SK-N-SH (cell line): ENCODE results near the gene TMEM131.

Experiments used
- CTCF ChIP-seq: fragments of 200-600 bp; sonication (generic); IDR thresholded peaks from 2 replicates; pipeline ENCODE4 v1.6.1; 2017; ENCODE audit warnings: antibody characterized with exemption, mild to moderate bottlenecking, moderate library complexity
- ELF1 ChIP-seq: IDR thresholded peaks from 2 replicates; pipeline ENCODE4 v1.4.0; 2012
- POLR2AphosphoS5 ChIP-seq: IDR thresholded peaks from 2 replicates; pipeline ENCODE4 v1.6.1; 2012; ENCODE audit warnings: low read depth, low read length
- TAF1 ChIP-seq: IDR thresholded peaks from 2 replicates; pipeline ENCODE4 v1.6.1; 2012; ENCODE audit warnings: low read depth, mild to moderate bottlenecking, low read length, moderate library complexity, borderline replicate concordance
- TEAD4 ChIP-seq: IDR thresholded peaks from 2 replicates; pipeline ENCODE4 v1.4.0; 2012; ENCODE audit warnings: mild to moderate bottlenecking, borderline replicate concordance; ENCODE audit not compliant: insufficient read depth
- USF2 ChIP-seq: fragments of 150-350 bp; IDR thresholded peaks from 2 replicates; pipeline ENCODE4 v1.6.1; 2017; ENCODE audit warnings: antibody characterized with exemption, low read length, low read depth, borderline replicate concordance
- TF ChIP-seq, protein P1 (sequence below): fragments of 150-350 bp; IDR thresholded peaks from 2 replicates; pipeline ENCODE4 v1.6.1; 2016; ENCODE audit warnings: mild to moderate bottlenecking, low read depth, low read length
- TF ChIP-seq, protein P2 (sequence below): IDR thresholded peaks from 2 replicates; pipeline ENCODE4 v1.4.0; 2012; ENCODE audit warnings: low read depth, borderline replicate concordance

- TF ChIP-seq CTCF = no peak
- no peak for TF ChIP-seq TAF1
- TF ChIP-seq, protein P1, sequence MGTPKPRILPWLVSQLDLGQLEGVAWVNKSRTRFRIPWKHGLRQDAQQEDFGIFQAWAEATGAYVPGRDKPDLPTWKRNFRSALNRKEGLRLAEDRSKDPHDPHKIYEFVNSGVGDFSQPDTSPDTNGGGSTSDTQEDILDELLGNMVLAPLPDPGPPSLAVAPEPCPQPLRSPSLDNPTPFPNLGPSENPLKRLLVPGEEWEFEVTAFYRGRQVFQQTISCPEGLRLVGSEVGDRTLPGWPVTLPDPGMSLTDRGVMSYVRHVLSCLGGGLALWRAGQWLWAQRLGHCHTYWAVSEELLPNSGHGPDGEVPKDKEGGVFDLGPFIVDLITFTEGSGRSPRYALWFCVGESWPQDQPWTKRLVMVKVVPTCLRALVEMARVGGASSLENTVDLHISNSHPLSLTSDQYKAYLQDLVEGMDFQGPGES = no peak
- TF ChIP-seq TEAD4 = no peak
- no peak for TF ChIP-seq ELF1
- TF ChIP-seq, protein P2, sequence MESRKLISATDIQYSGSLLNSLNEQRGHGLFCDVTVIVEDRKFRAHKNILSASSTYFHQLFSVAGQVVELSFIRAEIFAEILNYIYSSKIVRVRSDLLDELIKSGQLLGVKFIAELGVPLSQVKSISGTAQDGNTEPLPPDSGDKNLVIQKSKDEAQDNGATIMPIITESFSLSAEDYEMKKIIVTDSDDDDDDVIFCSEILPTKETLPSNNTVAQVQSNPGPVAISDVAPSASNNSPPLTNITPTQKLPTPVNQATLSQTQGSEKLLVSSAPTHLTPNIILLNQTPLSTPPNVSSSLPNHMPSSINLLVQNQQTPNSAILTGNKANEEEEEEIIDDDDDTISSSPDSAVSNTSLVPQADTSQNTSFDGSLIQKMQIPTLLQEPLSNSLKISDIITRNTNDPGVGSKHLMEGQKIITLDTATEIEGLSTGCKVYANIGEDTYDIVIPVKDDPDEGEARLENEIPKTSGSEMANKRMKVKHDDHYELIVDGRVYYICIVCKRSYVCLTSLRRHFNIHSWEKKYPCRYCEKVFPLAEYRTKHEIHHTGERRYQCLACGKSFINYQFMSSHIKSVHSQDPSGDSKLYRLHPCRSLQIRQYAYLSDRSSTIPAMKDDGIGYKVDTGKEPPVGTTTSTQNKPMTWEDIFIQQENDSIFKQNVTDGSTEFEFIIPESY = no peak
- no peak for TF ChIP-seq POLR2AphosphoS5
- TF ChIP-seq USF2 = no peak
Observed at GRCh38 chr2:97993926-97994325, 1.8 kb downstream of the TMEM131 start.
